IPS-NIHi7 (cell line): ENCODE measurements around the gene MATK.

ENCODE experiments used
- DNase-seq: peaks from one replicate; pipeline ENCODE4 v3.0.0; 2012; ENCODE audit warnings: mixed read lengths; ENCODE audit errors: extremely low spot score

The MATK gene

GRCh38 chr19:3751236-3751635, 34.9 kb downstream of the MATK start:
- DNase-seq, result no peak

- DNase-seq, result no peak
Measured at GRCh38 chr19:3750211-3750610, 36.0 kb downstream of the MATK start.

GRCh38 chr19:3748965-3749364, 37.2 kb downstream of the MATK start:
- no peak for DNase-seq

- DNase-seq, result no peak
Measured at GRCh38 chr19:3746371-3747056, 39.7 kb downstream of the MATK start.

- DNase-seq, result no peak
Measured at GRCh38 chr19:3745363-3746045, 40.7 kb downstream of the MATK start.

GRCh38 chr19:3743486-3743885, 42.7 kb downstream of the MATK start:
- DNase-seq, result peak; percentile 42

- no peak for DNase-seq
Measured at GRCh38 chr19:3740431-3740830, 45.8 kb downstream of the MATK start.

- no peak for DNase-seq
Measured at GRCh38 chr19:3738477-3739220, 47.5 kb downstream of the MATK start.

GRCh38 chr19:3737487-3738205, 48.5 kb downstream of the MATK start:
- no peak for DNase-seq

GRCh38 chr19:3736106-3736724, 50.0 kb downstream of the MATK start:
- no peak for DNase-seq

GRCh38 chr19:3734310-3734600, 51.9 kb downstream of the MATK start:
- no peak for DNase-seq

GRCh38 chr19:3733549-3734309, 52.5 kb downstream of the MATK start:
- DNase-seq, result no peak

- DNase-seq, result no peak
Measured at GRCh38 chr19:3732108-3732507, 54.1 kb downstream of the MATK start.

- DNase-seq, result no peak
Measured at GRCh38 chr19:3730457-3730958, 55.7 kb downstream of the MATK start.
